HG03103 (cell line): Measurements from ENCODE around the gene LRG1.

Experiments used
- ATAC-seq: cut with Tn5 transposase; IDR thresholded peaks from one replicate; pipeline ENCODE4 v1.9.1; 2021; ENCODE audit warnings: low read depth; ENCODE audit not compliant: unreplicated experiment

The LRG1 gene

DNA sequence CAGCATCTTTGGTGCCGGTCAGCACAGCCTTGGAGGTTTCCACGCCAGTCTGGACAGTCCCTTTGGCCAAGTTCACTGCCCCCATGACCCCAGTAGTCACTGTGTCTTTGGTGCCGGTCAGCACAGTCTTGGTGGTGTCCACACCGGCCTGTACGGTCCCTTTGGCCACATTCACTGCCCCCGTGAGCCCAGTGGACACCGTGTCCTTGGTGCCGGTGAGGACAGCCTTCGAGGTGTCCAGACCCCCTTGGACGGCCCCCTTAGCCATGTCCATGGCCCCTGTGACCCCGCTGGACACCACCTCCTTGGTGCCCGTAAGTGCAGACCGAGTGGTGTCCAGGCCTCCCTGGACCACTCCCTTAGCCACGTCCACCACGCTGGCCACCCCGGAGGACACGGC lies 26.6 kb downstream of the LRG1 start:
- no peak for ATAC-seq

- no peak for ATAC-seq
Observed at GRCh38 chr19:4512070-4512469, 27.8 kb downstream of the LRG1 start.

DNA sequence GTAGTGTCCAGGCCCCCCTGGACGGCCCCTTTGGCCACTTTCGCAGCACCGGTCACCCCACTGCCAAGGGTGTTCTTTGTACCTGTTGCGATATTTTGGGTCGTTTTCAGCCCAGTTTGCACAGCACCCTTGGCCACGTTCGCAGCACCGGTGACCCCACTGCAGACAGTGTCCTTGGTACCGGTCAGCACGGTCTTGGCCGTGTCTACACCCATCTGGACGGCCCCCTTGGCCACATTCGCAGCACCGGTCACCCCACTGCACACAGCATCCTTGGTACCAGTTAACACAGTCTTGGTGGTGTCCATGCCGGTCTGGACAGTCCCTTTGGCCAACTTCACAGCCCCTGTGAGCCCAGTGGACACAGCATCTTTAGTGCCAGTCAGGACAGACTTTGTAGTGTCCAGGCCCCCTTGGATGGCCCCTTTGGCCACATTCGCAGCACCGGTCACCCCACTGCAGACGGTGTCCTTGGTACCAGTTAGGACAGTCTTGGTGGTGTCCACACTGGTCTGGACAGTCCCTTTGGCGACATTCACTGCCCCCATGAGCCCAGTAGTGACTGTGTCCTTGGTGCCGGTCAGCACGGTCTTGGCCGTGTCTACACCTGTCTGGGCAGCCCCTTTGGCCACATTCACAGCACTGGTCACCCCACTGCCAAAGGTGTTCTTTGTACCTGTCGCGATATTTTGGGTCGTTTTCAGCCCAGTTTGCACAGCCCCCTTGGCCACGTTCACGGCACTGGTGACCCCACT lies 28.4 kb downstream of the LRG1 start:
- ATAC-seq: no peak

DNA sequence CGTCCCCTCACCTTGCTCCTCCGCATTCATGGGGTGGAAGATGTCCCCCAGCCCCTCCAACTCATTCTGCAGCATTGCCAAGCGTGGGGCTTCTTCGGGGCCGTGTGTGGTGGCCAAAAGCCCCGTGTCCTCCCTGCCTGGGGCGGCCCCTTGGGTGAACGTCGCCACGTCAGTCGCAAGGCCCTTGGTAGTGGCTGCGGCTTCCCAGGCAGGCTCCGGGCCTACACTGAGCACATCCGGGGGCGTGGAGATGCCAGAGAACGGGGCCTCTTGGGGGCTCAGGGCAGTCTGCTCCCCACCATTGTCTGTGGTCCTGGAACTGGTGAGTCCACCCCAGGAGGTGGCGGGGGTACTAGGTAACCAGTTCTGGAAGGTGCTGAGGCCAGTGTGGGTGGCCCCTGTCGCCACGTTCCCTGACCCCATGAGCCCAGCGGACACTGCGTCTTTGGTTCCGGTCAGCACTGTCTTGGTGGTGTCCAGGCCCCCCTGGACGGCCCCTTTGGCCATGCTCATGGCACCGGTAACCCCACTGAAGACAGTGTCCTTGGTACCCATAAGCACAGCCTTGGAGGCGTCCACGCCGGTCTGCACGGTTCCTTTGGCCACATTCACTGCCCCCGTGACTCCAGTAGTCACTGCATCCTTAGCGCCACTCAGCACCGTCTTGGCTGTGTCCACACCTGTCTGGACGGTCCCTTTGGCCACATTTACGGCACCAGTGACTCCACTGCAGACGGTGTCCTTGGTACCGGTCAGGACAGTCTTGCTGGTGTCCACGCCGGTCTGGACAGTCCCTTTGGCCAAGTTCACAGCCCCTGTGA lies 29.2 kb downstream of the LRG1 start:
- ATAC-seq: no peak

DNA sequence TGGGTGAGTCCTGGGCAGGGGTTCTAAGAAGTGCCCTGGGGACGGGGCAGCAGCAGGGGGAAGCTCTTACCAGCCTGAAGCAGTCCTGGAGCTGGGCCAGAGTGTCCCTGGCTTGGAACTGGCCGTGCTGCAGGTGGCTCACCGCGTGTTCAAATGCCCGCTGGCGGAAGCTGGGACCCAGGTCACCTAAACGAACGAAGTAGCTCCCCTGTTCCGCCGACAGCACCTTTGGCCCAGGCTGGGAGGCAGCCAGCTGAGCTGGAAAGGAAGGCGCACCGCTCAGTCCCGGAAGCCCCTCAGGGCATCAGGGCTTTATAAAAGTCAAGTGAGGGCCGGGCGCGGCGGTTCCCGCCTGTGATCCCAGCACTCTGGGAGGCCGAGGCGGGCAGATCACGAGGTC lies 31.1 kb downstream of the LRG1 start:
- ATAC-seq: no peak

GRCh38 chr19:4507804-4508203 lies 32.0 kb downstream of the LRG1 start:
- no peak for ATAC-seq

- no peak for ATAC-seq
Observed at GRCh38 chr19:4507150-4507452, 32.7 kb downstream of the LRG1 start.

DNA sequence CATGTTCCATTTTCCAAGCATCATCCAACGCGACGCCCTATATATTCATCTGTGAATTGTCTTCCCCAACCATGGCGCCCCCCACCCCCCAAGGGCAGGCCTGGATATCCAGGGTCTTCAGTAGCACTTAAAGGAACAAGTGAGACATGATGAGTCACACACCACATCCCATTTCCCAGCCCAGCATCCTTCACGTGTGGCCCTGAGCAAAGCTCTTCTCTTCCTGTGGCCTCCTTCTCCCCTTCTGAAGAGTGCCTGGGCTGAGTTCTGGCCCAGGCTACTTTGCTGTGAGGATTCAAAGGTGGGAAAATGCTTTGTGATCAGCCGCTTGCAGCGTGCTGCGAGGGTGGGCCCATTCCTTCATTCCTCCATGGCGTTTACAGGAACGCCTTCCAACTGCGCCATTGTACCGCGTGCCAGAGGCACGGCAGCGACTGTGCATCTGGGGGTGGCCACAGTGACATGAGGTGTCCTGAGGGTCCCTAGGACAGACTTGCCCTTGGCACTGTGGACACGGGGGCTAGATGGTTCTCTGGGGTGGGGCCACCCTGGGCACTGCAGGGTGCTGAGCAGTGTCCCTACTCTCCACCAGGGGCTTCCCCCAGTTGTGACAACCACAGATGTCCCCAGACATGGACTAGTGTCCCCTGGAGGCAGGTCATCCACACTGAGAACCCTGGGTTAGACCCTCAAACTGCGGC lies 33.2 kb downstream of the LRG1 start:
- ATAC-seq: no peak

DNA sequence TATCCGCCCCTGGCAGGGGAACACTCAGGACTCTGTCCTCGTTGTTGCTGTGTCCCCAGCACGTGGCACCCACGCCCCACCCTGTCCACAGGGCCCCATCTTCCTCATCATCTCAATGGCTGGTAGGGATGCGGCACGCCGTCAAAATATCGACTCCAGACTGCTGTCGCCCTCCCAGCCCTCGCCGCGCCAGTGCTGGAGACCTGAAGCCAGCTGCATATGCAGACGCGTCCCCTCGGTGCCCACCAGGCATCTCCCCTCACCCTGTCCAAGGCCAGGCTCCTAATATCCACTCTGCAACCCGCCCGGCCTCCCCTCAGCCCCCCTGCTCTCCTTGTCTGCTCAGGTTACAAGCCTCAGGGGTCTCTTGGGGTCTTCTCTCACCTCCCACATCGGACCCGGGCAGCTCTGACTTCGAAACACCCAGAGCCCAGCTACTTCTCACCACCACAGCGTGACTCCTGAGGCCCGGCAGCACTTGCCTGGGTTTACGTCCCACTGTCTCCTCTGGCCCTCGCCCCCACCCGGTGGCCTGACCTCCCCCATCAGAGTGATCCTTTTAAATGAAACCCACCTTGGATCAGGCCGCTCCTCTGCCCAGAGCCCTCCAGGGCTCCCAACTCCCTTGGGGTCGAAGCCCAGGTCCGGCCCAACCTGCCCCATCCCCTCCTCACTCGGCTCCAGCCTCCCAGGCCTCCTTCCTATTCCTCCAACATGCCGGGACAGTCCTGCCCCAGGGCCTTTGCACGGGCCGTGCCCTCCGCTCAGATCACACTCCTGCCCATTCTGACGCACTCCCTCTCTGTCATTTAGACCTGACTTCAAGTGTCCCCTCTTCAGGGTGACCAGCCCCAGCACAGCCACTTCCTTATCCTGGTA lies 34.0 kb downstream of the LRG1 start:
- ATAC-seq: no peak

DNA sequence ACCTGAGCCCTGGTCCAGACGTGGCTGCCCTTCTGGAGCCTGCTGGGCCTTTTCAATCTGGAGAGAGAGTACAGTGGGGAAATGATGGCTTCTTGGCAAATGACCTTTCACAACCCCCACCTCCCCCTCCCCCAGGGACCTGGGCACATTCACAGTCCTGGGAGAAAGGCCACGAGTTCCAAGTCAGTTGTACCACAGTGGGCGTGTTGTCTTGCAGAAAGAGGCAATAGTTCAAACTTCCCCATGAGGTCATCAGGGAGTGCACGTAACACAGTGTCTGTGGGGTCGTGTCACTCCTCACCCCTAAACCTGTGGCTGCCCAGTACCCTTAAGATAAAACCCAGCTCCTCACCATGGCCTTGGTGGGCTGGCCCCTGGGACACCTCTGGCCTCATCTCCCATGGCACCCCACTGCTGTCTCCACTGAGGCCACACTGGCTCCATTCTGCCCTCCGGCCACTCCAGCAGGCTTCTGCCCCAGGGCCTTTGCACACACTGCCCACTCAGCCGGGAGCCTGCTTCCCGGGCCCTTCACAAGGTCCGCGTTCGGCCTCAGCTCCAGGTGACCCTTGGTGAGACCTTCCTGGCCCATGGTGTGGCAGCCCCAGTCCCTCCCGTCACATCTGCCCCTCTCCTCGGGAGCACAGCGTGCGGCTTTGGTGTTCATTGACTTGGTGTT lies 34.8 kb downstream of the LRG1 start:
- no peak for ATAC-seq

DNA sequence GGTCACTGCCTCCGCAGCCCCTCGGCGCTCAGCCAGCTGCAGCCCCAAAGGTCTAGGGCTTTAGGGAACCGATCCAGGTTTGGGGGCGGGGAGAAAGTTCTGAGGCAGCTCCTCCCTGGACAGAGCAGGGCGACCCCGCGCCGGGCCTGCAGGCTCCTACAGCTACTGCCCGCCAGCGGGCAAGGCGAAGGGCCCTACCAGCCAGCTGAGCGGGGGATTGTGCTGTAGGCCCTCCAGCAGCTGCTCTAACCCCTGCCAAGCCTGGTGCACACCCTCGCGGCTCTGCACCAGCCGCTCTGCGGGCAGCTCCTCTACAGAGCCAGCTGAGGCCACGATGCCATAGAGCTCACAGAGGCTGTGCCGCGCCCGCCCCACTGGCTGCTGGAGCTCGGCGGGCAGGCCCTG lies 35.5 kb downstream of the LRG1 start:
- no peak for ATAC-seq

- no peak for ATAC-seq
Observed at GRCh38 chr19:4503825-4504170, 36.0 kb downstream of the LRG1 start.

- no peak for ATAC-seq
Observed at GRCh38 chr19:4503132-4503824, 36.6 kb downstream of the LRG1 start.

- no peak for ATAC-seq
Observed at GRCh38 chr19:4502282-4503131, 37.3 kb downstream of the LRG1 start.

DNA sequence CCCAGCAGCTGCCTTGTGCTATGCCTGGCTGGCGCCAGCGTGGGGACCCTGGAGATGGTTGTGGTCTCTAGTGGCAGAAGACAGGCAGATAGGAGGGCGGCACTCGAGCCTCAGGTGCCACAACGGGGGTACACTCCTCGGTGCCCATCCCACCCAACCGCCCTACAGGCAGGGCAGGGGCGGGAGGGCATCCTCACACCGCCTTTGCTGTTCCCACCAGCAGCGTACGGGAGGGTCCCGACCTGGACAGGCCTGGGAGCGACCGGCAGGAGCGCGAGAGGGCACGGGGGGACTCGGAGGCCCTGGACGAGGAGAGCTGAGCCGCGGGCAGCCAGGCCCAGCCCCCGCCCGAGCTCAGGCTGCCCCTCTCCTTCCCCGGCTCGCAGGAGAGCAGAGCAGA lies 38.1 kb downstream of the LRG1 start:
- ATAC-seq: no peak

DNA sequence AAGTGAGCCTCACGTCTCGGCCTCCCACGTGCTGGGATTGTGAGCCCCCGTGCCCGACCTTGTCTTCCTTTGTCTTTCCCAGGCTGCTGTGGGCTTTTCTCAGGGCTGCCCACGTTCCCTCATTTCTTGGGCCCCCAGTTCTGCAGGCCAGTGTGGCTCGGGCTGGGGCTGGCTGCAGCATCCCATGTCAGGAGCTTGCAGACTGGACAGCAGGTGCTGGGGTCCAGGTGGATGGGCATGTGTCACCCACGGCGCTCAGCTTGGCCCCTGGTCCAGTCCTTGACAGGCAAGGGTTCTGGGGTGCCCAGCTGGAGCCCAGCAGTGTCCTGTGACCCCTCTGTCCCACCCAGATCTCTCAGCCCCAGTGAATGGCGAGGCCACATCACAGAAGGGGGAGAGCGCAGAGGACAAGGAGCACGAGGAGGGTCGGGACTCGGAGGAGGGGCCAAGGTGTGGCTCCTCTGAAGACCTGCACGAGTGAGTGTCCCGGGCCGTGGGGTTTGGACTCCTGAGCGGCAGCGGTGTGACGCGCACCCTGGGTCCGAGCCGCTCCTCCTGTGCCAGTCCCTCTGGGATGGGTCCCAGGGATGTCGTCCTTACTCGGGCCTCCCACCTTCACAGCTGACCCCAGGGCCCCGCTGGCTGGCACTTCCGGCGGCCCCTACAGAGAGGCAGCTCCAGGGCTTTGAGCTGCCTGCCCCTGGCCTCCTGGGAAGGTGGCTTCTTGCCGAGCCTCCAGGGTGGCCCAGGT lies 38.8 kb downstream of the LRG1 start:
- ATAC-seq: no peak

GRCh38 chr19:4499855-4500254 lies 40.0 kb downstream of the LRG1 start:
- ATAC-seq: no peak

DNA sequence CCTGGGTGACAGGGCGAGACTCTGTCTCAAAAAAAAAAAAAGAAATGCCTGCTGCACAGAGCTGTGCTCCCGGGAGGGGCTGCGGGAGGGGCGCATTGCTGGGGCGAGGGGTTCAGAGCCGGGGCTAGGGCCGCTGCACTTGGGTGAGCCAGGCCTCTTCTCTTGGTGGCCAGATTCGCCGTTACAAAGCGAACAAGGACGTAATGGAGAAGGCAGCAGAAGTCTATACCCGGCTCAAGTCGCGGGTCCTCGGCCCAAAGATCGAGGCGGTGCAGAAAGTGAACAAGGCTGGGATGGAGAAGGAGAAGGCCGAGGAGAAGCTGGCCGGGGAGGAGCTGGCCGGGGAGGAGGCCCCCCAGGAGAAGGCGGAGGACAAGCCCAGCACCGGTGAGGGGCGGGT lies 40.5 kb downstream of the LRG1 start:
- ATAC-seq: no peak
